HG02571 (cell line): ENCODE measurements around the gene ANAPC13.

Experiments
- ATAC-seq: cut with Tn5 transposase; IDR thresholded peaks from one replicate; pipeline ENCODE4 v1.9.1; 2021; ENCODE audit warnings: mild to moderate bottlenecking, moderate library complexity; ENCODE audit not compliant: unreplicated experiment

Gene ANAPC13

DNA sequence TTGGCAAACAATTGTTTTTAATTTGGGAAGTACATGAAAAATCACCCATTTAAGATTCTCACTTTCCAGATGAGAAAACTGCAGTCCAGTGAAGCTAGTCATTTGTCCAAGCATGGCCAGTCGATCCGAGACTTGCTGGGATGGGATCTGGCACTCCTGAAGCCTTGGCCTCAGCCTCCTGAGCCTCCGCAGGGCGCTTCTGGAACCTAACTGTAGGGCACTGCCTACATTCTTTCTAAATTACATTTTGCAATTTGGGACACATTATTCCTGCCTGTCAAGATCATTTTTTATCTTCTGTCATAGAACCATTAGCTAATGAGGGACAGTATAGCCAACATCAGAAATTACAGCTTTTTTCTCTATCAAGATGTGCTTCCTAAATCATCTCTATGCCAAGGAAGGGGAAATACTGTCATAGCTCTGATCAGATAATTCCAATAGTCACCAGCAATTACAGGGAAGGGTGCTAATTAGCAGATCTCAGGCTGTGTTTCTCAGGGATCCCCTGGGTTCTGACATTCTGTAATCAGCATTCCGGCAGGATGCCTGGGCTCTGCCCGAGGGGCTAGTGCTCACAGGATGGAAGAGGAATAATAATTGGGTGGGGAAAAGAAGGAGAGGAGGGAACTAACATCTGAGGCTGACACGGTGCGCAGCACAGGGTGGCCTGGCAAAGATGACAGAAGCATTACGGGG, 28.3 kb downstream of the ANAPC13 start:
- no peak for ATAC-seq

DNA sequence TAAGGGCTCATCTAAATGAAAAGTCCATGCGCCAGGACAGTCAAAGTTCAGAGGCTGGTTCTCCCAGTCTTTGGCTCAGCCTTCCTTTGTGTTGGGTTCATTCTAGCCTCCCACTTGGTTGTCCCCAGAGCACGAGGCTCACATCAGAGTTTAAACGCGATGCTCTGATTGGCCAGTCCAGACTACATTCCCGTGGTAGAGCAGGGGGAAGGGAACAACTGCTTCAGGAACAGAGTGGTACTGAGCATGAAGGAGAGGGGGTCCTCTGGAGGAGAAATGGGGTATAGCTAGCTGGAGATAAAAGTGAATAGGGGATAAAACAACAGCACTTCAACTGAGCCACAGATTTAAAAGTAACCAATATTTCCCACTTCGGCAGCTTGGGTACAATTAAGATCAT, 32.2 kb downstream of the ANAPC13 start:
- ATAC-seq, result no peak

DNA sequence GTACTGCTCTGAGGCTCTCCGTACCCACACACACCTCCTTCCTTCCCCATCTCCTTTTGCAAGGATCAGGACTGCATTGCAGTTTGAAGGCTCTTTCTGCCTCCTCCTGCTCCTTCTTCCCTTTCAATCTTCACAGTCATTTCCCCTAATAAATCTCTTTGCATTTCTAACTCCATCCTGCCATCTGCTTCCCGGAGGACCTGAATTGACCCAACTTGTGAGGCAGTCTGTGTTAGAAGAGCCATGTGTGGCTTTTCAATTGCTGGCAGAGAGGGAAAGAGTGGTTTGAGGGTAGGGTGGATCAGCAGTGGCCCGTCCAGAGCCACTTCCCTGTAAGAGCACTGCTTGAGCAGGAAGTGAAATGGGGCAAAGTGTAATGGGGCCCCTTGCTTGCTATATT, 35.8 kb downstream of the ANAPC13 start:
- no peak for ATAC-seq

DNA sequence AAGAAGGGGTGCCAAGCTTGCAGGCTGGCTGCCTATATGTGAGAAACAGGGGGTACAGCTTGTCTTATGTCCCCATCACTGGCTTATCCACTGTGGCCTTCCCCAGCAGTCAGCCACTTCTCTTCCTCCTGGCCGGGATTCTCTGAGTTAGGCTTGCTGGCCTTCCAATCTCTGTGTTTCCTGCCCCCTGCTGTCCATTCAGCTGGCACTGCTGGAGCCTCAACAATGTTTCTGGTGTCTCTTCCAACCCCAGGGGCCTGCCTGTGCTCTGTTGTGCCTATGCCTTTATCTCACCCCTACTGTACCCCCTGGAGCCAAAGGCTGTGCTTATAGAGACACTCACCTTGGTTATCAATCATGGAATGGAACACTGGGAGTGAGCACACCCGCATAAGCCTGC, 36.5 kb downstream of the ANAPC13 start:
- ATAC-seq, result no peak

DNA sequence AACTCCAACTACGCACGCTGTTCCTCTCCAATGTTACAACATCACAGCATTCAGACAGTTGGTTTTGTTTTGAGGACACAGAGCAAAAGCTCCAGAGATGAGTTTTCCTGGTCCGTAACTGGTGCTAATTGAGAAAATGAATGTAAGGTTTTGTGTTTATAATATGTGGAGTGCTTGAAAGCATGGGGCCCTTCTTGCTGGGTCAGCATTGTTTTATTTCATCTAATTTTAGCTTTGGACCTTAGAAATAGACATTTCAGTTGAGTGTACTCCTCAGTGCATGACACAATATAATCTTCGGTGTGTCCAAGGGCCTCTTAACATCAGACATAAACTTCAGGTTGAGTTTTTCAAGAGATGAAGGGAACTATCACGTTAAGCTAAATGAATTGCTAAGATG, 37.1 kb downstream of the ANAPC13 start:
- ATAC-seq, result no peak

DNA sequence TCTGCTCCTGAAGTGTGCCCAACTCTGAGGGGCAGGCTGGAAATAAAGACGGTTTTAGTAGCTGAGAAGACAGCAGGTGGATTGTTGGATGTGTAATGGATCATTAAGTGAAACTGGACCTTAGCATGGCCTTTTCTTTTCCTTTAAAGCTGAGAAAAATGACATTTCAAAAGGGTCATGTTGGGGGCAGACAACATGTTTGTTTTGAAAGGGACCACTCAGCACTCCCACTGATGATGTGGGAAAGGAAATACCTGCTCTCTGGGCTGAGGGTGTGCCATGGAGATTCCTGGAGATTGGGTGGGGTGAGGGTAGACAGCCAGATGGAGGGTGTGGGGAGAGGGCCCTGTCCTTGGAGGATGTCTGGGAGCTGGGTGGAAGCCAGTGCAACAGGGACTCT, 38.4 kb downstream of the ANAPC13 start:
- no peak for ATAC-seq

DNA sequence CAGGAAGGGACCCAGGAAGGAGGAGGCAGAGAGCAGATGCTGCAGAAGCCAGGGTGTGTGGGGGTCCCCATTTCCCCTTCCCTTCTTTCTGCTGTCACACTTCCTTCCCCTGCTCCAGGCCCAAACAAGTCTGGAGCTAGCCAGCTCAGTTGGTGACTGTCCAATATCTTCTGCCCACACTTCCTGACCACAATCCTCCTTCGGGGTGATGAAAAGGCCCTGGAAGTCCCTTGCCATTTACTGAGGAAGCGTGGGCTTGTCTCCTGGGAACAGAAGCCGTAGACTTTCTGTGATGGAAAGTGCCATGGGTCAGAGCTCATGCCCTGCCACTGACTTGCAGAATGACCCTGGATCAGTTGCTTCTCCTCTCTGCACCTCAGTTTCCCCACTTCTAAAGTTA, 39.0 kb downstream of the ANAPC13 start:
- no peak for ATAC-seq

DNA sequence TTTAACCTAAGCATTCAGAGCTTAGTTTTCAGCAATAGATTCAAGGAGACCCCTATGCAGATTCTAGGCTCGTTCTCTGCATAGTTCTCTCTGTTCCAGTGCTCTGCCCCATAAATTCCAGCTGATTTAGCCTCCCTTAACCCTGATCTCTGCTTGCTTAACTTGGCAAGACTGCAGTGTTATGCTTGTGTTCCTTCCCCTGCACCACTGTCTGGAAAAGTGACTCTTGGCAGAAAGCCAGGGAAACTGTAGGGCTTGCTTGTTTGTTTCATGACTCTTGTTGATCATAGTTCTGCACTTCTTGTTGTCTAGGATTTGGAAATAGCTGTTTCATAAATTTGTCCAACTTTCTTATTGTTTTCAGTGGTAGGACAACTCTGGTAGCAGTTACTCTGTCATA, 40.1 kb downstream of the ANAPC13 start:
- ATAC-seq, result no peak

DNA sequence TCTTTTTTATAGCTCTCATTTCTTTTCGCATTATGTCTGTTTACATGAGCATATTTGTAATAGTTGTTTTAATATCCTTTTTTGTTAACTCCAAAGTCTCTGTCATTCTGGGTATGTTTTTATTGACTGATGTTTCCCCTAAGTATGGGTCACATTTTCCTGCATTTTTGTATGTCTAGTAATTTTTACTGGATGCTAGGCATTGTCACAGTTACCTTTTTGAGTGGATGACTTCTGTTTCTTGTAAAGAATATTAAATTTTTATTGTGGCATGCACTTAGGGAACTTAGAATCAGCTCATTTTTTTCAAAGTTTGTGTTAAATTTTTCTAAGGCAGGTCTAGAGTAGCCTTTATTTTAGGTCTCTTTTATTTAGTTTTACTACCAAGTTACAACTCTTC, 40.7 kb downstream of the ANAPC13 start:
- no peak for ATAC-seq

DNA sequence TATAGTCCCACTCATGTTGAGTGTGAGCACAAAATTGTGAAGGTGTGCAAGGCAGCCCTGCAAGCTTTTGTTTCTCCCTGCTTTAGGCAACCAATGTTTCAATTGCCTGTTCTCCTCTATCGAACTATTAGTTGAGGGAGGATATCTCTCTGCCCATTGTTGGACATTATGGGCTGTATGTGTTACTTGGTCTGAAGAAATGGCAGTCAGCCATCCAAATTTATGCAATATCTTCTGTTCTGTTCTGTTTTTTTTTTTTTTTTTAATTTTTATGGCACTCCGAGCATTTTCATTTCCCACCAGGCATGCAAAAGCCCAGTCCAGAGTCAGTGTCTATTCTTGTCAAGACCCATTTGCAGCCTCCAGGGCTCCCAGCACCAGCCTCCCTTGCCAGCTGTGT, 44.0 kb downstream of the ANAPC13 start:
- no peak for ATAC-seq

DNA sequence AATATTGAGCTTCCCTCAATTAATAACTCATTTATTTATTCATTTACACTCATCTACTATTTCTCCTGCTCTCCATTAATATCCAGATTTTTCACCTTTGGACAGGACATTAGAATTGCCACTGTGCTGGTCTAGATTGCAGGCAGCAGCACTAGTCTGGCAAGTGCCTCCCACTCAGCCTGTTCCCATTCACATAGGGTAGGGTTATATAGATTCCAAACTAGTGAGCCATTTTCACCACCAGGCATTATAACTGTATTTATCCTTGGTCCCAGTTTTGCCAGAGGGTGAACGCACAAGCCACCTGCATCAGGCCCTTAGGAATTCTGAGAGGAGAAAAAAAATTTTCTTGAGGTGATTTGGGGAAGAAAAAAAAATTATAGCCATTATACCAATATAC, 44.5 kb downstream of the ANAPC13 start:
- no peak for ATAC-seq

DNA sequence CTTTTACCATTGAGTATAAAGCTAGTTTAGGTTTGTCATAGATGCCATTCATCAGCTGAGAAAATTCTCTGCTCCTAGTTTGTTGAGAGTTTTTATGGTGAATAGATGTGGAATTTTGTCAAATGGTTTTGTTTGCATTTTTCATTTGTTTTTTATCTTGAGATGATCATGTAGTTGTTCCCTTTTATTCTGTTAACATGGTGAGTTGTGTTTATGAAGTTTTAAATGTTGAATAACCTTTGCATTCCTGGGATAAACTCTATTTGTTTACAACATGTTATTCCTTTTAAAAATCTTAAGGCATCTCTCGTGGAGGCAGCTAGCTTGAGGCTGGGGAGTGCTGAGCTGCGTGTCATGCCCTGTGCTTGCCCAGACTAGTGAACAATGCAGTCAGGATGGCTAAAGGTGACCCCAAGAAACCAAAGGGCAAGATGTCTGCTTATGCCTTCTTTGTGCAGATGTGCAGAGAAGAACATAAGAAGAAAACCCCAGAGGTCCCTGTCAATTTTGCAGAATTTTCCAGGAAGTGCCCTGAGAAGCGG, 48.5 kb downstream of the ANAPC13 start:
- ATAC-seq, result no peak

DNA sequence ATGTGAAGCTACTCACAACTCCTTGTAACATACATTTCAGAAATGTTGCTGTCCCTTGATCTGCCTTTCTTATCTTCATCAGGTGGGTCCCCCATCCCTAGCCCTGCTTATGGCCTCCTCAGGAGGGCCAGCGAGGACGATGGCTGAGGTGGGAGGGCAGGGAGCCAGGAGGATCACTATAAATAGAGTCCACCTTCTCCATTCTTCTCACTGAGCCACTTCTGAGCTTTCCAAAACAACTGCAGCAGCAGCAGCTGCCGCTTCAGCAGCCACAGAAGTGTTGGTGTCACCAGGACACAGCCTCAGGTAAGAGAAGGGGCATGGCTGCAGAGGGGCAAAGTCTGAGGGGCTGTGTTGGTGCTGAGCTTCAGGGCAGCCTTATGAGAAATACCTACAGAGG, 53.5 kb downstream of the ANAPC13 start:
- no peak for ATAC-seq

DNA sequence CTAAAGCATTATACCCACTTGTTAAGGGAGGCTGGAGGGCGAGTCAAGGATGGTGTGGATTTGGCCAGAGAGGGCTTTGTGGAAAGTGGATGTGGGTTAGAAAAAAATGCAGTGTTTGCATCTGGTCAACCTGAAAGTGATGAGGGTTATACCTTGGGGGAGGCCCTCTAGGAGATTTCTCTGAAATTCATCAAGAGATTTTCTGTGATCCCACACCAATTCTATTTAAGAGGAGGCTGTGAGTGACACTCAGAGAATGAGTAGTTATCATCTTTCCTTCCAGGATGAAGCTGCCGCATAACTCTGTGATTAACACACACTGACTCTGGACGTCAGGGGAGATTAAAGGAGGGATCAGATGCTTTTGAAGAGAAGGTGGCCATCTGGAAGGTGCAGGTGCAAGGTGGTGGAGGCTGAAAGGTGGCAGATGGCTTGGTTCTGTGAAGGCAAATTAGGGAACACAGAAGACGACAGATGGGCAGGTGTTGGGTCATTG, 54.8 kb downstream of the ANAPC13 start:
- peak; percentile 73 for ATAC-seq

DNA sequence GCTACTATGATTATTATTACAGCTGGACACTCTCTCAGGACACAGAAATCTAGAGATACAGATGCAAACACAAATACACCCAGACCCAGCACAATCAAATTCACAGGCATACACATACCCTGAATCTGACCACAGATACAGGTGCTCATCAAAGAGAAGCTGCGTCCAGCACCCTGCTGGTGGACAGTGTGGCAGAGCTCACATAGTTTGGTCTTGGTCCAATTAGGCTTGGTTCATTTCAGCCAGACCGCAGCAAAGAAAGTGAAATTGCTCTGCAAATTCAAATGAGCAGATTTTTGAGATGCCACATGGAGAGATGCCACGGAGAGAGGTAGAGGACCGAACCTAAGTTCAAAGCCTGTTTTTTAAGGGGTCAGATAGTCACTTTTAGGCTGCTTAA, 55.6 kb downstream of the ANAPC13 start:
- ATAC-seq, result no peak

DNA sequence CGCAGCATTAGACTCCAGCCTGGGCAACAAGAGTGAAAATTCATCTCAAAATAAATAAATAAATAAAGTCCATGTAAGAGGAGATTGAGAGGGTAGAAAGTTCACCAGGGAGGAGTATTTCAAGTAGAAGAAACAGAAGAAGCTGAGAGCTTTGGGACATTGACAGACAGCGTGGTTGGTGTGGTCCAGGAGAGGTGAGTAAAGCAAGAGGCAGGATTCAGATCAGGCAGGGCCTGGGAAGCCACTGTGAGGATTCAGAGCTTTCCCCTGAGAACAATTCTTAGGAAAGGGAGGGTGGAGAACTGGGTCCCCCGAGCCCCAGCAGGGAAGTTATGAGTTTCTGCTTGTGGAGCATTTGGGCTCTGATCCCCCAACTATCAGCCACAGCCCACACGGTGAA, 57.4 kb downstream of the ANAPC13 start:
- no peak for ATAC-seq
